Suprapubic skin (tissue), 3 donors: ENCODE results near the gene GNAO1.

Experiments
- CTCF ChIP-seq, 2 donors: fragments of 200-600 bp in 1 of 2; fragments of 450-650 bp in 1 of 2; sonication (generic) in 1 of 2; IDR thresholded peaks; one replicate each; pipeline ENCODE4 v1.5.1; 2016 to 2019; ENCODE audit warnings: antibody characterized with exemption in 2 of 2, mild to moderate bottlenecking in 1 of 2, moderate library complexity in 1 of 2
- EP300 ChIP-seq: sonication (generic); formaldehyde crosslinking; IDR thresholded peaks from one replicate; pipeline ENCODE4 v1.6.1; 2017; ENCODE audit warnings: antibody characterized with exemption
- POLR2A ChIP-seq, 2 donors: fragments of 450-650 bp; IDR thresholded peaks; one replicate each; pipeline ENCODE4 v1.6.1; 2017; ENCODE audit warnings: antibody characterized with exemption in 2 of 2, mild to moderate bottlenecking in 2 of 2, moderate library complexity in 2 of 2

DNA sequence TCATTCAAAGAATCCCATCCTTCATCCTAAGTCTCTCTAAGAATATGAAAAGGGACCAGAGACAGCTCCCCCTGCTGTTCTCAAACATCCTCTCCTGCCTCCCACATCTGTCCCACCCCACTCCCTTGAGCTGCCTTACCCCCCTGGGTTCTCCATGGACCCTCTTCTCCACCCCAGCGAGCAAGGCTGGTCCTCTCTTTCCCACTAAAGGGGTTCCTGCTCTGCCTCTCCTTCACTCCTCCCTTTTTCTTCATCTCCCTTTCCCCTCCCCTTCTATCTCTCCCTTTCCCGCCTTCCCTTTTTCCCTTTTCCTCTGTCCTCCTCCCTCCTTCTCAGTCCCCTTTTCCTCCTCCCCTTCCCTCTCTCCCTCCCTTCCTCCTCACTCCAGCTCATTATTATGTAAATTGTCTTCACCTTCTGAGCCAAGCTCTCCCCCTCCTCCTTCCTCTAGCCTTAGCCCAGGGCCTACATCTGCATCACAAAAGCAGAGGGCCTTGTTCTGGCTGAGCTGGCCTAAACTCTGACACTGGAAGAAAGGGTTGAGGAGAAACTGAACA lies 90.0 kb downstream of the GNAO1 start:
- TF ChIP-seq CTCF (IDR thresholded peaks at IDR 0.05) (no peak), POLR2A (IDR thresholded peaks at IDR 0.05) (no peak), EP300 (no peak)
